ENCODE measurements around the gene RAD51B.

- TF ChIP-seq CTCF (IDR thresholded peaks at IDR 0.05) (no peak), POLR2AphosphoS5 (IDR thresholded peaks at IDR 0.05) (no peak)
Observed at GRCh38 chr14:68131907-68132306, 312.3 kb downstream of the RAD51B start.
